ENCODE measurements around the gene RALGAPA2.
A peak's percentile ranks its signal among the peaks of the same experiment; 100 is the strongest.

Gene RALGAPA2

DNA sequence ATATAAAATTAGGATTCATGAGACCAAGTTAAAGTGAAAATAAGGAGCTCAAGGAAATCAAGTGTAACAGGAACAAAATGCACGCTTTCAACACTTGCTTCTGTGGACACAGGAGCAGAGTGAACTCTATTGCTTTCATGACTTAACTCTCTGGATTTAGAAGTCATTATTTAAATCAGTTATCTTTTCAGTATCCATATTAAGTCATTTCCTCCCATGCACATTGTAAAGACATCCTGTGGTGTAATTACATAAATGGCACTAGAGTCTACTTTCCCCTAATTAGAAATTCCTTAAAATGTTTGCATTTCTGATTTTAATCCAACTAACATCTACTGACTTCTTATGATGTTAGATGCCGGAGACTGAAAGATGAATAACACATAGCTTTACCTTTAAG is 256.5 kb downstream of the RALGAPA2 start:
- H3K27ac ChIP-seq (ENCODE audit: low read depth in 2 of 2, low read length in 2 of 2) = no peak overlapping the region
- H3K9ac ChIP-seq (ENCODE audit: low read depth in 1 of 2, low read length in 2 of 2) = no peak overlapping the region
- peaks cover 0 to 5% of the 10 kb centered on the region in 2 donors for H3K4me1 ChIP-seq (ENCODE audit: control insufficient read depth in 2 of 2, insufficient read depth in 2 of 2, low read length in 2 of 2)

DNA sequence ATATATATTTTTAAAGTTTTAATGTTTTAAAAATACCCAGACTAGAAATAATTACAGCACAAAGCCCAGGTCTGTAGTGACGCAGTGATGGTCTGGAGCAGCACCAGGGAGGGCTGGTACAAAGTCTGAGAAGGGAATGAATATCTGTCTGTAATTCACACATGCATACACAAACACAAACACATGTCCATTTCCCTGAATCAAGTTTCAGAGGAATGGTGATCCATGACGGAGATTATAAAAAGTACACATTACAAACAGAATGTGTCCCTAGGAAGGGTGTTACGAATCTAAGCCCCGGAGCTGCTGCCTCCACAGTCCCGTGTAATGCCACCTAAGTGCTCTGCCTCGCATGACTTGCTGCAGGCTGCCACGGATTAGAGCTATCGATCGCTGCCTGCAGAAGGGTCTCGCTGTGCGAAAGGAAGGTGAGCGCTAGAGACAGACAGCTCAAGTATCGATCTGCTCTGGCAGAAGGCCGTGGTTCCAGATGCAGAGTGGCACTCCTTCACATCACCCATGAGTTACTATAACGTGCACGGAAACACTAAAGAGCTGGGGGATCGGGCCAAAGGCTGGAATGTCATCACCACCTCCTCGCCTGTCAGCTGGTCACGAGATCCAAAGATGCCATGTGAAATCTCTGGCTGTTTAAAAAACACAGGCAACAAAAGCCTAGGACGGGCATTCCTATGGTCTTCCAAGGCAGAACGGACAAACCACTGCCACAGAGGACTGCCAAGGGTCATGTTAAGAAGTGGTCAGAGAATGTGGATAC is 257.4 kb downstream of the RALGAPA2 start:
- Histone ChIP-seq H3K4me1 (ENCODE audit: control insufficient read depth in 2 of 2, insufficient read depth in 2 of 2, low read length in 2 of 2) (peaks cover 0 to 5% of the 10 kb centered on the region in 2 donors), H3K27ac (ENCODE audit: low read depth in 2 of 2, low read length in 2 of 2) (no peak overlapping the region), H3K9me3 (ENCODE audit: control insufficient read depth in 2 of 2, low read length in 2 of 2) (no peaks in the 10 kb centered on the region), H3K9ac (ENCODE audit: low read depth in 1 of 2, low read length in 2 of 2) (no peak overlapping the region), H3K4me3 (ENCODE audit: low read length in 2 of 2) (no peak overlapping the region), H3K27me3 (ENCODE audit: control insufficient read depth in 2 of 2, insufficient read depth in 2 of 2, low read length in 2 of 2) (no peaks in the 10 kb centered on the region), H3K36me3 (ENCODE audit: control insufficient read depth in 2 of 2, insufficient read depth in 2 of 2, low read length in 2 of 2) (peaks cover 10 to 11% of the 10 kb centered on the region in 2 donors)

More for the DNA sequence above, 256.5 kb downstream of the RALGAPA2 start:
- H3K27me3 ChIP-seq (ENCODE audit: control insufficient read depth in 2 of 2, insufficient read depth in 2 of 2, low read length in 2 of 2) = no peaks in the 10 kb centered on the region
- peaks cover 10 to 11% of the 10 kb centered on the region in 2 donors for H3K36me3 ChIP-seq (ENCODE audit: control insufficient read depth in 2 of 2, insufficient read depth in 2 of 2, low read length in 2 of 2)
- H3K9me3 ChIP-seq (ENCODE audit: control insufficient read depth in 2 of 2, low read length in 2 of 2) = no peaks in the 10 kb centered on the region
- H3K4me3 ChIP-seq (ENCODE audit: low read length in 2 of 2) = no peak overlapping the region

DNA sequence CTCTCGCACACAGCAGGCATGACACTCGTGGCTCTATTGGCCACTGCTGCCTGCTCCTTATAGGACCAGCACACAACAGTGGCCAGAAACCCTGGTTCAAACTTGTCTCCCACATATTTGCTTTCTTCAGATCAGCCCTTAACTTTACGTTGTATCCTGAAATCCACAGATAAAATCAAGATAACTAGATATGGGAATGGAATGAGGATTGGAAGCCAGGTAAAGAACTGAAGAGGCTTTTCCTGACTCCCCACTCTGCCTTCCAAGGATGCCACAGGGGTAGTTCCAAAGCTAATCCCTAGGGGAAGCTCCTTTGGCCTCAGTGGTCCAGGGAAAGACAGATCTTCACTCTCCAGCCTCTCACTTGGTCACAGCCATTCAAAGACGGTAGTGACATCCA is 258.1 kb downstream of the RALGAPA2 start:
- peaks cover 0 to 5% of the 10 kb centered on the region in 2 donors for H3K4me1 ChIP-seq (ENCODE audit: control insufficient read depth in 2 of 2, insufficient read depth in 2 of 2, low read length in 2 of 2)
- peaks cover 10 to 11% of the 10 kb centered on the region in 2 donors for H3K36me3 ChIP-seq (ENCODE audit: control insufficient read depth in 2 of 2, insufficient read depth in 2 of 2, low read length in 2 of 2)
- H3K9me3 ChIP-seq (ENCODE audit: control insufficient read depth in 2 of 2, low read length in 2 of 2) = no peaks in the 10 kb centered on the region
- no peak overlapping the region for H3K4me3 ChIP-seq (ENCODE audit: low read length in 2 of 2)
- H3K9ac ChIP-seq (ENCODE audit: low read depth in 1 of 2, low read length in 2 of 2) = no peak overlapping the region
- H3K27me3 ChIP-seq (ENCODE audit: control insufficient read depth in 2 of 2, insufficient read depth in 2 of 2, low read length in 2 of 2) = no peaks in the 10 kb centered on the region
- no peak overlapping the region for H3K27ac ChIP-seq (ENCODE audit: low read depth in 2 of 2, low read length in 2 of 2)

DNA sequence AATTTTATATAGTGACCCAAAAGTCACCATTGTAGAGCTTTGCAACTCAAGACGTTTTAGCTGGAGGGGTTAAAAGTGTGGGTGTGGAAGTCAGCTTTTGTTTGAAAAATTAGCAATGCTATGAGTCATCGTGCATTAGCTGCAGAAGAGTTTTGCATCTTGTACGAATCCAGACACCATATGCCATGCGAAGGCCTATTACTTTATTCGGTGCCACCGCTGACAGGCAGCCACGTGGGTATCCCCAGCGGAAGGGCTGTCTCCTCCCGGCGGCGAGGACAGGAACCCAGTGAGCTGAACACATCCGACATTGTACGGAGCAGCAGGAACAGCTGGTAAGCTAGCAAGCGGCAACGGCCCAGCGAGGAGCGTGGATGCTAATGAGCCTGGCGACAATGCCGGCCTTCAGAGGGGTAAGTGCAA is 260.2 kb downstream of the RALGAPA2 start:
- H3K27me3 ChIP-seq (ENCODE audit: control insufficient read depth in 2 of 2, insufficient read depth in 2 of 2, low read length in 2 of 2) = no peaks in the 10 kb centered on the region
- H3K9me3 ChIP-seq (ENCODE audit: control insufficient read depth in 2 of 2, low read length in 2 of 2) = no peaks in the 10 kb centered on the region
- peak overlapping the region in 1 of 2 donors; percentile 53 for H3K4me3 ChIP-seq (ENCODE audit: low read length in 2 of 2)
- no peaks in the 10 kb centered on the region for H3K4me1 ChIP-seq (ENCODE audit: control insufficient read depth in 2 of 2, insufficient read depth in 2 of 2, low read length in 2 of 2)
- H3K36me3 ChIP-seq (ENCODE audit: control insufficient read depth in 2 of 2, insufficient read depth in 2 of 2, low read length in 2 of 2) = peaks cover 5 to 6% of the 10 kb centered on the region in 2 donors
- H3K9ac ChIP-seq (ENCODE audit: low read depth in 1 of 2, low read length in 2 of 2) = no peak overlapping the region
- H3K27ac ChIP-seq (ENCODE audit: low read depth in 2 of 2, low read length in 2 of 2) = no peak overlapping the region

DNA sequence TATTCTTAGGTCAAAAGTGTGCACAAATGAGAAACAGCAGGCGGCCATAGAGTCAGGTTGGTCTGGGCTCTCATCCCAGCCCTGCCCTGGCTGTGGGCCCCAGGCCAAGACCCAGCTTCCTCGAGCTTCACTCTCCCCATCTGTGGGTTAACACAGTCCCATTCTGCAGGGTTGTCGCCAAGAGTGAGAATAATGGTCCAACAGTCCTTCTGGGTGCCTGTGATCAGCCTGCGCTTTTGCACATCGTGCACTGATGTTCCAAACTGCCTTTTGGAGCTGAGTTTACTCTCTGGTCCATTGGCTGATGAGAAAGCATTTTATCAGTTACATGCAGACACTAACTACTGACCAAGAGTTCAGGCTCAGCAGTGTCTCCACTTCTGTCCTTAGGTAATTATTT is 261.9 kb downstream of the RALGAPA2 start:
- no peak overlapping the region for H3K9ac ChIP-seq (ENCODE audit: low read depth in 1 of 2, low read length in 2 of 2)
- no peaks in the 10 kb centered on the region for H3K4me1 ChIP-seq (ENCODE audit: control insufficient read depth in 2 of 2, insufficient read depth in 2 of 2, low read length in 2 of 2)
- no peak overlapping the region for H3K4me3 ChIP-seq (ENCODE audit: low read length in 2 of 2)
- peaks cover 5 to 10% of the 10 kb centered on the region in 2 donors for H3K36me3 ChIP-seq (ENCODE audit: control insufficient read depth in 2 of 2, insufficient read depth in 2 of 2, low read length in 2 of 2)
- no peaks in the 10 kb centered on the region for H3K9me3 ChIP-seq (ENCODE audit: control insufficient read depth in 2 of 2, low read length in 2 of 2)
- no peak overlapping the region for H3K27ac ChIP-seq (ENCODE audit: low read depth in 2 of 2, low read length in 2 of 2)
- H3K27me3 ChIP-seq (ENCODE audit: control insufficient read depth in 2 of 2, insufficient read depth in 2 of 2, low read length in 2 of 2) = no peaks in the 10 kb centered on the region

DNA sequence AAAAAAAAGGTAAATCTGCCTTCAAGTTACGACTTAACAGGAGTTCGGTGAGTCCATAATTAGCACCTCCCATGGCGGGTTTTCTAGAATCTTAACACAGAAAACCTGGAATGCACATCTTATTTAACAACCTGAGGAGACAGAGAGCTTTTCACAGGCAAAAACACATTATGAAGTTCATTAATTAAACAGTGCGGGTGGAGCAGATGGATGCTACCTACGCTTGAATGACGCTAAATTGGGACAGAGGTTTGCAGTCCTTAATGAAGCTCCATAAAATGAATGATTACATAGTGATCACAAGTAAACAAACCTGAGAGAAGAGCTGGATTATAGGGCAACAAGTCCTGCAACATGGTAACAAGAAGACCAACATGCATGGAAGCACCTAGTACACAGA is 263.6 kb downstream of the RALGAPA2 start:
- Histone ChIP-seq H3K4me1 (ENCODE audit: control insufficient read depth in 2 of 2, insufficient read depth in 2 of 2, low read length in 2 of 2) (no peaks in the 10 kb centered on the region), H3K27me3 (ENCODE audit: control insufficient read depth in 2 of 2, insufficient read depth in 2 of 2, low read length in 2 of 2) (no peaks in the 10 kb centered on the region), H3K9ac (ENCODE audit: low read depth in 1 of 2, low read length in 2 of 2) (no peak overlapping the region), H3K9me3 (ENCODE audit: control insufficient read depth in 2 of 2, low read length in 2 of 2) (no peaks in the 10 kb centered on the region), H3K27ac (ENCODE audit: low read depth in 2 of 2, low read length in 2 of 2) (no peak overlapping the region), H3K36me3 (ENCODE audit: control insufficient read depth in 2 of 2, insufficient read depth in 2 of 2, low read length in 2 of 2) (peaks cover 0 to 4% of the 10 kb centered on the region in 2 donors), H3K4me3 (ENCODE audit: low read length in 2 of 2) (no peak overlapping the region)

DNA sequence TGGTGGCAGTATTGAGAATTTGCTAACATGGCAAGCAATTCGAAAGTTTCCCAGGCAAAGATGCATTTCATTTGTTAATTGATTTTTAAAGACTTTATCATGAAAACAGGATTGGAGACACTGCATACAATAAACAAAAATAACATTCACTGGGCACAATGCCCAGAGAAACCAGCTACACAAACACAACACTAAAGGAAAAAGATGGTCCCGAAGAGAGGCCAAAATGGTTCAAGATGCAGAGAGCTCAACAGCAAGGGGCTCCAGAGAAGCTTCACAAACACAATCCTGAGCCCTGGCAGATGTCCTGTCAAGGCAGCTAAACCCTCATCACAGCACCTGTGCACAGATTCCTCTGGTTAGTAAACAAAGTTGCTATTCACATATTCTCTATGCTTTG is 265.2 kb downstream of the RALGAPA2 start:
- no peak overlapping the region for H3K9ac ChIP-seq (ENCODE audit: low read depth in 1 of 2, low read length in 2 of 2)
- no peaks in the 10 kb centered on the region for H3K9me3 ChIP-seq (ENCODE audit: control insufficient read depth in 2 of 2, low read length in 2 of 2)
- no peak overlapping the region for H3K27ac ChIP-seq (ENCODE audit: low read depth in 2 of 2, low read length in 2 of 2)
- no peaks in the 10 kb centered on the region for H3K4me1 ChIP-seq (ENCODE audit: control insufficient read depth in 2 of 2, insufficient read depth in 2 of 2, low read length in 2 of 2)
- H3K36me3 ChIP-seq (ENCODE audit: control insufficient read depth in 2 of 2, insufficient read depth in 2 of 2, low read length in 2 of 2) = peaks cover 0 to 8% of the 10 kb centered on the region in 2 donors
- H3K27me3 ChIP-seq (ENCODE audit: control insufficient read depth in 2 of 2, insufficient read depth in 2 of 2, low read length in 2 of 2) = no peaks in the 10 kb centered on the region
- H3K4me3 ChIP-seq (ENCODE audit: low read length in 2 of 2) = no peak overlapping the region

DNA sequence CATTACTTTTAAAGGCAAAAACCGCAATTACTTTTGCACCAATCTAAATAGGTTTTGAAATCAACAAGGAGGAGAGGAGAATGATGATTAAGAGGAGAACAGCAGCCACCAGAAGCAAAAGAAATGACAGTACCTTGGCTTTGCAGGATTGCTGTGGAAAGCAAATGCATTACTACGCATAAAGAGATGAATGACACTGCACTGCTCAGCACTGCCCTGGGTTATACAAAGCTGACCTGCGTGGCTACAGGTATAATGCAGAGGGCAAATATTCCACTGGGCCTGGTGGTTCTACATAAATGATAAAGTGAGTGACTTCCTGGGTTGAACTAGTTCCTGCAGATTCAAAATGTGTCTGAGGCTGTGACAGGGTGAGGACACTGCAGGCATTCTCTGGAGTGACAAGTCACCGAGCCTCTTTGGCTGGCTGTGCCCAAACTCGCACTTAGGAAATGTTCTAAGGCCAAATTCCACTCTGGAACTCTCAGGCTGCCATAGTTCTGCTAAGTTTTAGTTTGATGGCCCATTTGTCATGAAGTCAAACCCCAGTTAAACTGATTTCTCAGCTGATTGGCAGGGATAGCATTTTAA is 265.9 kb downstream of the RALGAPA2 start:
- no peaks in the 10 kb centered on the region for H3K27me3 ChIP-seq (ENCODE audit: control insufficient read depth in 2 of 2, insufficient read depth in 2 of 2, low read length in 2 of 2)
- H3K27ac ChIP-seq (ENCODE audit: low read depth in 2 of 2, low read length in 2 of 2) = no peak overlapping the region
- no peak overlapping the region for H3K9ac ChIP-seq (ENCODE audit: low read depth in 1 of 2, low read length in 2 of 2)
- H3K4me3 ChIP-seq (ENCODE audit: low read length in 2 of 2) = no peak overlapping the region
- no peaks in the 10 kb centered on the region for H3K9me3 ChIP-seq (ENCODE audit: control insufficient read depth in 2 of 2, low read length in 2 of 2)
- H3K36me3 ChIP-seq (ENCODE audit: control insufficient read depth in 2 of 2, insufficient read depth in 2 of 2, low read length in 2 of 2) = peaks cover 0 to 8% of the 10 kb centered on the region in 2 donors
- H3K4me1 ChIP-seq (ENCODE audit: control insufficient read depth in 2 of 2, insufficient read depth in 2 of 2, low read length in 2 of 2) = no peaks in the 10 kb centered on the region

DNA sequence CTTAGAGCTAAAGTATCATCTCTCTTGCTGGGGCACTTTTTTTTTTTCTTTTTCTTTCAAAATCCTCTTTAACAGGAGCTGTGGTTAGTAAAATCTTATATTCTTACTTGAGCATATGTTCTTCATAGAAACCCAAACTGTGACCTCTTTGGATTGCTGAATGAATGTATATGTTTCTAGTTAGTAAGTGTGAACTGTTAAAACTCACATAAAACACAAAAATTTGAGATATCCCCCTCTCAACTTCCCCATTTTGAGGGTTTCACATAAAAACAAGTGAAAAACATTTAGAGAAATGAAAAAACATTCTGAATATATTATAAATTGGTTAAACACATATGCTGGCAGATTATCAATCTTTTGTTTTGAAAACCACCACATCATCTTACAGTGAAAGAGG is 266.4 kb downstream of the RALGAPA2 start:
- Histone ChIP-seq H3K9me3 (ENCODE audit: control insufficient read depth in 2 of 2, low read length in 2 of 2) (no peaks in the 10 kb centered on the region), H3K4me3 (ENCODE audit: low read length in 2 of 2) (no peak overlapping the region), H3K9ac (ENCODE audit: low read depth in 1 of 2, low read length in 2 of 2) (no peak overlapping the region), H3K4me1 (ENCODE audit: control insufficient read depth in 2 of 2, insufficient read depth in 2 of 2, low read length in 2 of 2) (peaks cover 3 to 5% of the 10 kb centered on the region in 2 donors), H3K36me3 (ENCODE audit: control insufficient read depth in 2 of 2, insufficient read depth in 2 of 2, low read length in 2 of 2) (peaks cover 0 to 8% of the 10 kb centered on the region in 2 donors), H3K27ac (ENCODE audit: low read depth in 2 of 2, low read length in 2 of 2) (no peak overlapping the region), H3K27me3 (ENCODE audit: control insufficient read depth in 2 of 2, insufficient read depth in 2 of 2, low read length in 2 of 2) (no peaks in the 10 kb centered on the region)

DNA sequence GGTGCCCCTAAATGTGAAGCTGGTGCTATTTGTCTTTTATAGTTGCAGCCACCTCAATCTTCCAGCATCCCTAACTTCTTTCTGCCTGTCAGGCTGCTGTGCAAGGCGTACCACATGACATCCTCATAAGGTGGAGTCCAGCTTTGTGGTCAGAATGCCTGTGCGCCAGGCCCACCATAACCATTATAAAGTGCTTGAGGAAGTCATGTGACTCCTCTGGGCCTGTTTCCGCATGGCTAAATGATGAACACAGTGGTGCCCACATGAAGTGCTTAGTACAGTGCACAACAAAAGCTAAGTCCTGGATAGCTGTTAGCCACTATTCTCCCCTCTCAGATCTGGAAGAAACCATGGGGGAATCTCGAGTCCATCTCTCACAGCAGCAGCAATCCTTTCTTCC is 268.9 kb downstream of the RALGAPA2 start:
- H3K4me1 ChIP-seq (ENCODE audit: control insufficient read depth in 2 of 2, insufficient read depth in 2 of 2, low read length in 2 of 2) = peaks cover 10 to 17% of the 10 kb centered on the region in 2 donors
- no peak overlapping the region for H3K9ac ChIP-seq (ENCODE audit: low read depth in 1 of 2, low read length in 2 of 2)
- no peak overlapping the region for H3K27ac ChIP-seq (ENCODE audit: low read depth in 2 of 2, low read length in 2 of 2)

More for the DNA sequence above, 268.9 kb downstream of the RALGAPA2 start:
- Histone ChIP-seq H3K9me3 (ENCODE audit: control insufficient read depth in 2 of 2, low read length in 2 of 2) (no peaks in the 10 kb centered on the region), H3K36me3 (ENCODE audit: control insufficient read depth in 2 of 2, insufficient read depth in 2 of 2, low read length in 2 of 2) (peaks cover 0 to 8% of the 10 kb centered on the region in 2 donors), H3K27me3 (ENCODE audit: control insufficient read depth in 2 of 2, insufficient read depth in 2 of 2, low read length in 2 of 2) (no peaks in the 10 kb centered on the region), H3K4me3 (ENCODE audit: low read length in 2 of 2) (no peak overlapping the region)
